HepG2 (cell line): Measurements from ENCODE around the gene AGRN. TPM values are rescaled to one million over a fixed set of nuclear protein-coding genes. Genes with fewer than 3 reads are reported as not detected.

Experiments
- ATAC-seq: fragments of 200-7000 bp; cut with Tn5 transposase; 3 replicates; pipeline ENCODE4 v1.9.1; 2020; ENCODE audit warnings: mild to moderate bottlenecking, moderate library complexity
- BruUV-seq: library from RNA; stranded (reverse); fragments of 400-500 nt; replicated peaks from 2 replicates; lab custom pipeline; 2021; lab: Mats Ljungman, UMichigan
- CTCF ChIA-PET: fragments of 300-600 bp; formaldehyde crosslinking; extraction: SDS; loops from one replicate; lab custom pipeline; 2021; ENCODE audit warnings: low total read pairs, inconsistent platforms, low intra/inter-chr PET ratio; lab: Yijun Ruan, JAX
- POLR2A ChIA-PET: fragments of 350-600 bp; sonication (Branson Sonifier 250); formaldehyde crosslinking; loops from one replicate; lab custom pipeline; 2020; ENCODE audit warnings: antibody characterized with exemption, inconsistent platforms; lab: Yijun Ruan, JAX
- DNase-seq: peaks from one replicate; pipeline ENCODE4 v3.0.0-alpha.2; 2015; ENCODE audit warnings: low spot score
- FAIRE-seq: peaks from 3 replicates; lab custom pipeline; 2011; peaks lifted over from hg19 to GRCh38; lab: Jason Lieb, UNC
- H2AFZ ChIP-seq: one replicate; pipeline ENCODE4 v1.6.1; 2011; ENCODE audit warnings: low read length, inconsistent platforms
- H3K27ac ChIP-seq: fragments of 300-600 bp; 3 replicates; pipeline ENCODE4 v1.8.0; 2011; ENCODE audit warnings: mixed run types, mild to moderate bottlenecking, mixed read lengths, low read length, inconsistent platforms; ENCODE audit not compliant: insufficient read depth; ENCODE audit errors: extremely low read length
- H3K27me3 ChIP-seq, 2 experiments: fragments of 200-600 bp in 1 of 2; 2 replicates in 1 of 2; 3 replicates in 1 of 2; pipeline versions ENCODE4 v1.6.0 to v1.8.0; 2011; ENCODE audit warnings: low read length in 2 of 2, mild to moderate bottlenecking in 2 of 2, moderate library complexity in 2 of 2, inconsistent platforms in 1 of 2; ENCODE audit not compliant: insufficient read depth in 2 of 2, control insufficient read depth in 1 of 2
- H3K36me3 ChIP-seq, 2 experiments: fragments of 200-600 bp in 1 of 2; replicated peaks in 1 of 2; 2 replicates in 1 of 2; 3 replicates in 1 of 2; pipeline versions ENCODE4 v1.5.1 to v1.8.0; 2011; ENCODE audit warnings: low read length in 2 of 2, inconsistent platforms in 1 of 2; ENCODE audit not compliant: insufficient read depth in 2 of 2, control insufficient read depth in 1 of 2
- H3K4me1 ChIP-seq: 2 replicates; pipeline ENCODE4 v1.5.1; 2012; ENCODE audit warnings: low read length, inconsistent platforms; ENCODE audit not compliant: insufficient read depth
- H3K4me2 ChIP-seq: 2 replicates; pipeline ENCODE4 v1.6.0; 2011; ENCODE audit warnings: low read depth, low read length, inconsistent platforms
- H3K4me3 ChIP-seq, 3 experiments: fragments of 200-600 bp in 1 of 3; sonication (generic), shearing (Covaris generic) in 1 of 3; replicated peaks in 1 of 3; 2 replicates each; pipeline ENCODE4 v1.5.1; 2011 to 2016; ENCODE audit warnings: low read length in 3 of 3, inconsistent platforms in 2 of 3, low read depth in 2 of 3, mild to moderate bottlenecking in 2 of 3, control low read depth in 1 of 3, mixed read lengths in 1 of 3; ENCODE audit not compliant: insufficient read depth in 1 of 3
- H3K79me2 ChIP-seq: one replicate; pipeline ENCODE4 v1.6.1; 2011; ENCODE audit warnings: low read length, inconsistent platforms; ENCODE audit not compliant: insufficient read depth
- H3K9ac ChIP-seq: 2 replicates; pipeline ENCODE4 v1.6.0; 2011; ENCODE audit warnings: mild to moderate bottlenecking, low read depth, low read length, inconsistent platforms; ENCODE audit not compliant: insufficient read depth
- H3K9me3 ChIP-seq: 2 replicates; pipeline ENCODE4 v1.5.1; 2012; ENCODE audit warnings: mild to moderate bottlenecking, low read length
- H4K20me1 ChIP-seq: 2 replicates; pipeline ENCODE4 v1.6.0; 2011; ENCODE audit warnings: inconsistent platforms, mild to moderate bottlenecking, low read length, moderate library complexity; ENCODE audit not compliant: insufficient read depth
- ARID4A ChIP-seq: sonication (generic); formaldehyde crosslinking; IDR thresholded peaks from 2 replicates; pipeline ENCODE4 v1.5.0; 2020; ENCODE audit warnings: mild to moderate bottlenecking, missing genetic modification reagents, borderline replicate concordance
- ATF7 ChIP-seq, 2 experiments: fragments of 450-650 bp in 1 of 2; sonication (generic) in 1 of 2; formaldehyde crosslinking in 1 of 2; IDR thresholded peaks; 2 replicates each; pipeline versions ENCODE4 v1.4.0 to v1.6.1; 2016 to 2020; ENCODE audit warnings: antibody characterized with exemption in 1 of 2, mild to moderate bottlenecking in 1 of 2, missing genetic modification reagents in 1 of 2
- NFRKB ChIP-seq: fragments of 450-650 bp; IDR thresholded peaks from 2 replicates; pipeline ENCODE4 v1.6.1; 2017
- POLR2A ChIP-seq, 2 experiments: IDR thresholded peaks; 2 replicates each; pipeline ENCODE4 v1.6.1; 2011; ENCODE audit warnings: low read depth in 2 of 2, low read length in 2 of 2, mild to moderate bottlenecking in 1 of 2, moderate library complexity in 1 of 2; ENCODE audit not compliant: insufficient read depth in 1 of 2
- ZNF841 ChIP-seq: sonication (generic); formaldehyde crosslinking; IDR thresholded peaks from 2 replicates; pipeline ENCODE4 v1.8.1; 2023; ENCODE audit warnings: missing genetic modification reagents, borderline replicate concordance
- WGBS: methylation state at CpG from one replicate; pipeline ENCODE4 v1.1.6; 2017; ENCODE audit warnings: low lambda C conversion rate; 5-methylcytosine and 5-hydroxymethylcytosine counted together
- in situ Hi-C: cut with HindIII; loops from 2 replicates; pipeline ENCODE4 v1.10.0; 2017; ENCODE audit warnings: low pct_unique_long_range_greater_than_20kb; ENCODE audit not compliant: extremely low pct_ligation_motif_present
- intact Hi-C: fragments of 100-400 bp; cut with micrococcal nuclease; formaldehyde crosslinking; loops from one replicate; pipeline ENCODE4 v1.10.0; 2022; ENCODE audit not compliant: unreplicated experiment
- polyA plus RNA-seq, 8 experiments: library from polyadenylated mRNA; depleted of rRNA in 3 of 8; stranded (reverse) in 7 of 8; unstranded in 1 of 8; fragments of >200 nt; fragmentation: Illumina TruSeq in 4 of 8; extraction: Trizol in 4 of 8; gene quantifications; 2 replicates each; pipeline versions ENCODE4 v1.2.1 to v1.2.3, GENCODE V29; 2011 to 2016; ENCODE audit warnings: low read depth in 4 of 8, missing spikeins in 1 of 8, mixed read lengths in 1 of 8; ENCODE audit not compliant: insufficient read depth in 1 of 8
- total RNA-seq, 5 experiments: library from RNA; depleted of rRNA; stranded (reverse); fragments of >200 nt; fragmentation: Illumina TruSeq; extraction: Trizol; gene quantifications; 2 replicates each; pipeline ENCODE4 v1.2.3, GENCODE V29; 2016; ENCODE audit warnings: low read depth in 1 of 5

The AGRN gene
- total and polyA plus RNA-seq, 2 of the 13 experiments (the other 11 are each of a cell fraction or from before 2014, with no cell fraction given), result 29.8 to 65.2 TPM

GRCh38 chr1:970973-971730 lies 48.8 kb upstream of the AGRN start (continued):
- TF ChIP-seq ARID4A (CRISPR knock-in tag), result no peak
- TF ChIP-seq, all 625 proteins: peak for 1

- H3K4me2 ChIP-seq, result no peak overlapping the region
- POLR2A ChIA-PET, result no interaction called here
- H4K20me1 ChIP-seq, result no peaks in the 10 kb centered on the region
- intact Hi-C loops, result no loop called here
- H3K27me3 ChIP-seq, result no peaks in the 10 kb centered on the region; a peak in 1 of 5 replicates
- 93% methylated on average over 7 of the region's 34 CpGs for WGBS
- no peaks in the 10 kb centered on the region for H3K36me3 ChIP-seq
- in situ Hi-C loops, result no loop called here
- H3K9me3 ChIP-seq, result no peaks in the 10 kb centered on the region
- no TSS peak for BruUV-seq
- ATAC-seq (no peak), DNase-seq (no peak), FAIRE-seq (no peak)
- no peaks in the 10 kb centered on the region for H3K79me2 ChIP-seq
- no peak overlapping the region for H3K4me3 ChIP-seq
- TF ChIP-seq ATF7 (IDR thresholded peaks at IDR 0.05) (no peak), ATF7 (CRISPR knock-in tag; IDR thresholded peaks at IDR 0.05) (no peak), POLR2A (IDR thresholded peaks at IDR 0.05; ENCODE audit: insufficient read depth in 1 of 2, low read depth in 2 of 2, low read length in 2 of 2) (0 out of 4 replicates have a peak, but pooled peaks of 1 of the 2 experiments have one; percentile 4), NFRKB (no peak), ZNF841 (CRISPR knock-in tag) (no peak)
- CTCF ChIA-PET, result no interaction called here
- H3K9ac ChIP-seq, result no peak overlapping the region
- H2AFZ ChIP-seq, result no peak overlapping the region
- H3K27ac ChIP-seq, result no peak overlapping the region
- peaks cover 25% of the 10 kb centered on the region for H3K4me1 ChIP-seq
These were observed 48.0 kb upstream of the AGRN start for GRCh38 chr1:971751-972506.
